ENCODE results near the gene OR2A7.
"Not testable (repeated sequence)": the region's sequence is repeated elsewhere in the genome, so short reads cannot be mapped to it uniquely, and the experiment has no call there.

The OR2A7 gene

DNA sequence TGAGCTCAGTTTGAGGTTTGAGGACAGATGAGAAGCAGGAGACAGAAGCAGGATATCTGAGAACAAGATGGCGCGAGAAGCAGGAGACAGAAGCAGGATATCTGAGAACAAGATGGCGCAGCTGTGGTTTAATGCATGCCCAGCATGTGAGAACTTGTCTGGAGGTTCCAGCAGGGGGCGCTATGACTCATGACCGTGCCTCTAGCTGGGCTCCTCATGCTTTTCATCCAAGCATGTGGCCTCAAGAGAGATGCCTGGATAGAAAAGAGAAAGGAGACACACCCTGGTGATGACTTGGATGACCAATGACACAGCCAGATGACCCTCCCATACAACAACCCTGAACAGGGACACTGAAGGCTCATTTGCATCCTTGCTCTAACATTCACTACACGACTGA is 15.4 kb upstream of the OR2A7 start:
- not testable (repeated sequence) for H3K4me1 Mint-ChIP-seq (ENCODE audit: low read depth); H3K27me3 Mint-ChIP-seq (ENCODE audit: low read depth); H3K4me3 Mint-ChIP-seq; H3K36me3 Mint-ChIP-seq (ENCODE audit: low read depth); H3K9me3 Mint-ChIP-seq; H3K27ac Mint-ChIP-seq

DNA sequence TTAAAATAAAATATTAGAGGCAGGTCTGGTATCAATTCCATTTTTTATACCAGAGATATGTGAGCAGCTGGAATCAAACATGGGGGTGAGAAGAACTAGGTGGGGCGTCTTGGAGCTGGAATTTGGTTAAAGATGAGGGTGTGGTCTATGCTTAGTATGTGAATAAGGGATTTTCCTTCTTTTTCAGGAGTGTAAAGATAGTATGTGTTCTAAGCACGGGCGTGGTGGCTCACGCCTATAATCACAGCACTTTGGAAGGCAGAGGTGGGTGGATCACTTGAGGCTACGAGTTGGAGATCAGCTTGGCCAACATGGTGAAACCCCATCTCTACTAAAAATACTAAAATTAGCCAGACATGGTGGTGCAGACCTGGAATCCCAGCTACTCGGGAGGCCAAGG is 10.7 kb upstream of the OR2A7 start:
- H3K4me1 Mint-ChIP-seq (ENCODE audit: low read depth); H3K27me3 Mint-ChIP-seq (ENCODE audit: low read depth); H3K27ac Mint-ChIP-seq; H3K36me3 Mint-ChIP-seq (ENCODE audit: low read depth); H3K9me3 Mint-ChIP-seq; H3K4me3 Mint-ChIP-seq: not testable (repeated sequence)

DNA sequence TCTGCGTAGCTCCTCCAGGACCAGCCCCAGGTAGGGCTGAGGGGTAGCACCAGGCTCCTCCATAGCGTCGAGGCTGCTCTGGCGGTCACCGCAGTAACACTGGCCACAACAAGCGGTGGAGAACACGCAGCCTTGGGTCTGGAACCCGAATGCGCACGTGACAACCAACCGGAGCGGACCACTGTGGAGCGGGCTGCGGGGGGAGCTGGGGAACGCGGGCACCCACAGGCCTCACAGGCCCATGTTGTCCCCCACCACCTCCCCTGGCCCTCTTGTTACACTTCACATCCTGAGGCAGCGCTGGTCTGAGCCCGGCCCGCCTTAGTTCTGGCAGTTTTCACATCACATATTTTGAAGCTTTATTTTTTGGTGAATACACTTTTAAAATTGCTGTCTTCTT is 4.6 kb upstream of the OR2A7 start, which contains the start of gene CTAGE8:
CTAGE8 (minus strand) TSS at position 101 of the 400 bp plus-strand sequence; CDS start at position 63, 38 bp downstream.
- not testable (repeated sequence) for H3K27me3 Mint-ChIP-seq (ENCODE audit: low read depth); H3K36me3 Mint-ChIP-seq (ENCODE audit: low read depth); H3K9me3 Mint-ChIP-seq; H3K27ac Mint-ChIP-seq; H3K4me1 Mint-ChIP-seq (ENCODE audit: low read depth); H3K4me3 Mint-ChIP-seq

DNA sequence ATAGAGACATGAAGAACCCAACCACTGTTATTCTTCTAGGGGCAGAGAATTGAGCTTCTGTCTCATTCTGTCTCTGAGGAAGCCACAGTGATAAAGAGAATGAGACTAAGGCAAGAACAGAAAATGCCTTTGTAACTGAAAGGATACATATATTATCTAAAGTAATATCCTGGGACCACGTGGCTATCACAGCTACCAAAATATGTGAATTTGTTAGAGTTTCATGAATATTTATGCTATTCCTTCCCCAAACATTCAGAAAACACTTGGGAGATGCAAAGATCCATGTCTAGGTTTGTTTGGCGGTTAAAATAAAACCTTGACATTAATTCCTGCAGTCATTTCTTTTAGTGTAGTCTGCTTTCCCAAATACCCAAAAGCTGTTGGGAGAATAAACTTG is 2.5 kb downstream of the OR2A7 start:
- not testable (repeated sequence) for H3K9me3 Mint-ChIP-seq; H3K27ac Mint-ChIP-seq; H3K4me3 Mint-ChIP-seq; H3K4me1 Mint-ChIP-seq (ENCODE audit: low read depth); H3K36me3 Mint-ChIP-seq (ENCODE audit: low read depth); H3K27me3 Mint-ChIP-seq (ENCODE audit: low read depth)

DNA sequence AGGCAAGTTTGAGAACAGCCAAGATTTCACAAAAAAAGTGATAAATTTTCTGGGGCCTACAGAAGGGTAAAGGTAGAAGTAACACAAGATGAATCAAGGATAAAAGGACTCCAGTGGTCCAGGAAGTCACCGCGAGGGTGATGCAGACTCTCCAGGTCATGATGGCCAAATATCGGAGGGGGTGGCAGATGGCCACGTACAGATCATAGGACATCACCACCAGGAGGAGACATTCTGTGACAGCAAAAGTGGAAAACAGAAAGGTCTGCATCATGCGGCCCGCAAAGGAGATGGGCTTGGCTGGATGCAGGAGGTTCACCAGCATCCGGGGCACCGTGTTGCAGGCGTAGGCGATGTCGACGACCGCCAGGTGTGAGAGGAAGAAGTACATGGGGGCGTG is 5.5 kb downstream of the OR2A7 start:
- not testable (repeated sequence) for H3K27ac Mint-ChIP-seq; H3K4me1 Mint-ChIP-seq (ENCODE audit: low read depth); H3K36me3 Mint-ChIP-seq (ENCODE audit: low read depth); H3K4me3 Mint-ChIP-seq; H3K27me3 Mint-ChIP-seq (ENCODE audit: low read depth); H3K9me3 Mint-ChIP-seq

DNA sequence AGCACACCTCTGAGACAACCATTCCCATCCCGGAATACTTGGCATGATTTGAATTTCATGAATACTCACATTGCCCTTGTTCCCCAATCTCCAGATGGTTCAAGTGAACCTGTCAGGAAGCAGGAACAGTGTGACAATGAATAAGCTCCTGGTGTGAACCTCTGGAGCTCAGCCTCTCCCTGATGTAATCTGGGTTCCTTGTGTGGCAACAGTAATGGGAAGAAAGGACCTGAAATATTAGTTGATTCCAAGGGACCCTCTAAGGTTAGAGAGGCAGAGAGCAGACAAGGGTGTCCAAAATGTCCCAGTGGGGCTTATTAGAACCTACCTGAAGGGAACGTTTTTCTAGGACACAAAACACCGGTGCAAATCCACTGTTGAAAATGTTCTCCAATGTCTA is 8.5 kb downstream of the OR2A7 start:
- H3K9me3 Mint-ChIP-seq = no peaks in the 10 kb centered on the region
- H3K36me3 Mint-ChIP-seq (ENCODE audit: low read depth) = no peaks in the 10 kb centered on the region
- H3K27ac Mint-ChIP-seq = no peak overlapping the region
- H3K4me3 Mint-ChIP-seq = no peak overlapping the region
- no peaks in the 10 kb centered on the region for H3K4me1 Mint-ChIP-seq (ENCODE audit: low read depth)
- no peaks in the 10 kb centered on the region for H3K27me3 Mint-ChIP-seq (ENCODE audit: low read depth)

DNA sequence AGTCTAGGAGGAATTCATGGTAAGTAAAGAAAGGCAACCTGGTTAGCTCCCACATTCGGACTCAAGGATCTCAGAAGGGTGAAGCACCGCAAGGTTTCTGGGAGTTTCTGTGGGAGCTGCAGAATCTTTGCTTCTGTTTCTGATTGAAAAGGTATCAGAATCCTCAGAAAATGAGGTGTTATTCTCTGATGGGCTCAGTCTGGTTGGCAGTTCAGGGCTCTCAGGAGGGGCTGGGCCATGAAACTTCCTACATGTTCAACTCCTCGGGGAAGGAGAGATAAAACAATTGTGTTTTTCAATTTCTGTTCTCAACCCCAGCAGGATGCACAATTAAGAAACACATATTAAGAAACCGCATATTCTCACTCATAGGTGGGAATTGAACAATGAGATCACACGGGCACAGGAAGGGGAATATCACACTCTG is 9.1 kb downstream of the OR2A7 start:
- Mint-ChIP-seq H3K27me3 (ENCODE audit: low read depth) (no peaks in the 10 kb centered on the region), H3K4me1 (ENCODE audit: low read depth) (no peaks in the 10 kb centered on the region), H3K36me3 (ENCODE audit: low read depth) (no peaks in the 10 kb centered on the region), H3K4me3 (no peak overlapping the region), H3K9me3 (no peaks in the 10 kb centered on the region), H3K27ac (no peak overlapping the region)

DNA sequence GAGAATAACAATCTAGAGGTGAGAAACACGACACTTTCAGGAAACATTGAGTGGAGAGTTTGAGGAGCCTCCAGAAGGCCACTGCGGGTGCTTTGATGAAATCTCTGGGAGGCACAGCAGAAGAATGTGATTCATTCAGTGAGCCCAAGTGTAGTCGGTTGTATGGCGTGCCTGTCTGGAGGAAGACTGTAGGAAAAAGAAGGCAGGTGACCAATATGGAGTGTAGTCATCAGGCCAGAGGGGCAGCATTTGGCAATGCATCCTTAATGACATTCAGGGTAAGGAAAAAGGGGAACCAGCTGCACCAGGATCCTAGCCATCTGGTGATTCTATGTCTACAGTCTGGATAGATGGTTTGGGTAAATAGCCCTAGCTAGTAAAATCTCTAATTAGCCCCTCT is 12.3 kb downstream of the OR2A7 start:
- H3K4me3 Mint-ChIP-seq; H3K36me3 Mint-ChIP-seq (ENCODE audit: low read depth): not testable (repeated sequence)

DNA sequence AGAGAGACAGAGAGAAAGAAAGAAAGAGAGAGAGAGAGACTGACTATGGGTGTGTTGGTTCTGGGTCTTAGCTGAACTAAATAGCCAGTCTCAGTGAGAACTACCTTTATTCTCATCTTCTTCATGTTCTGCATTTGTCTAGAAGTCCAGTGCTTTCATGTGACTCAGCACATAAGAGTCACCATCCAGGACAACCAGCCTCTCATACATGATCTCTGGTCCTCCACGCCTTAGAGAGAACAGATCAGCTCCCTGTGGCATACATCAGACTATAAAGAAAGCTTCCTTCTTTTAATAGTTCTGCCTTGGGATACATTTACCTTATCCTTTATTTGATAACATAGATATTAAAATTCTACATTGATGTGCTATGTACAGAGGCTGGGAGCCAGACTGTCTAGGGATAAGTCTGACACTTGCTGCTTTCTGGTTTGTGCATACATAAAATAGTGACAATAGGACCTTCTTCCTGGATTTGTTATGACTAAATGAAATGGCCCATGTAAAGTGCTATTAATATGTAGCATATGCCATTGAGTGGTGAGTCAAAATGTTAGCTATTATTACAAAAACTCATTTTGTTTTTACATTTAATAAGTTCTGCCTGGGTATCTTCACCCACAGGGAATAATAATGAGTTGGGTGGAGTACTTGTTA is 16.8 kb downstream of the OR2A7 start:
- not testable (repeated sequence) for H3K27ac Mint-ChIP-seq; H3K27me3 Mint-ChIP-seq (ENCODE audit: low read depth); H3K4me1 Mint-ChIP-seq (ENCODE audit: low read depth); H3K9me3 Mint-ChIP-seq; H3K4me3 Mint-ChIP-seq; H3K36me3 Mint-ChIP-seq (ENCODE audit: low read depth)

More for the DNA sequence above, 12.3 kb downstream of the OR2A7 start:
- H3K4me1 Mint-ChIP-seq (ENCODE audit: low read depth); H3K27me3 Mint-ChIP-seq (ENCODE audit: low read depth); H3K9me3 Mint-ChIP-seq; H3K27ac Mint-ChIP-seq: not testable (repeated sequence)

DNA sequence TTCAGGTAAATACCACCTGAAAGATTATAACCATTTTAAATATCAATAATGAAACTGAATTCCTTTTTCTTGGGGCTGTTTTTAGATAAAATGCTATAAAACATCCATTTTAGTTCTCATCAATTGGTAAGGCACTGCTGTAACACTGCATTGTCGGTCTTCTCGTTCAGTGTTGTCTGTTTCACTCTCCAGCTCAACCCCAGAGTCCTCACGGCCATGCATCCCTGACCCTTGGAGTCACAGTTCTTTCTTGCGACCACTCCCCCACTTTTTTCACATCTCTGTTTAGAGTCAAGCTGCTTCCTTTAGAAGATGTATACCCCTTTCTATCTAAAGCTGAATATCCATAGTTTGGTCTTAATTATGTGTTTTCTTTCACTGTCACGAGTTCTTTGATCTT is 17.6 kb downstream of the OR2A7 start:
- H3K27ac Mint-ChIP-seq; H3K4me3 Mint-ChIP-seq; H3K36me3 Mint-ChIP-seq (ENCODE audit: low read depth); H3K9me3 Mint-ChIP-seq; H3K27me3 Mint-ChIP-seq (ENCODE audit: low read depth); H3K4me1 Mint-ChIP-seq (ENCODE audit: low read depth): not testable (repeated sequence)

DNA sequence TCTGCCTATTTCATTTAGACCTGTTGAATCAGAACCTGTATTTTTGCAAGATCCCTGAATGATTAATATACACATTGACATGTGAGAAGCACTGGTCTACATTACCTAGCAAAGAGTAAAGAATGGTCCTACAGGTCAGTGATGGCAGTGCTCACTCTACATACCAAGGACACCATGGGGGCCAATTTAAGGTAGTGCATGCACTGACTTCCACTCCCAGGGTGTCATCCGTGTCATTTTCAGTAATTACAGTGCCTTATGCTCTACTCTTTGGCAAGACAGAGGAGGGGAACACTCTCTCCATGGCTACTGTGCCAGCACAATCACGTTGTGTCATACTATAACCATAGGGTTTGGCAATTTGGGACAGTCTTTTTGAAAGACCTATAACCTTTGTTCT is 19.2 kb downstream of the OR2A7 start:
- H3K4me3 Mint-ChIP-seq; H3K4me1 Mint-ChIP-seq (ENCODE audit: low read depth); H3K36me3 Mint-ChIP-seq (ENCODE audit: low read depth); H3K27ac Mint-ChIP-seq; H3K9me3 Mint-ChIP-seq; H3K27me3 Mint-ChIP-seq (ENCODE audit: low read depth): not testable (repeated sequence)

DNA sequence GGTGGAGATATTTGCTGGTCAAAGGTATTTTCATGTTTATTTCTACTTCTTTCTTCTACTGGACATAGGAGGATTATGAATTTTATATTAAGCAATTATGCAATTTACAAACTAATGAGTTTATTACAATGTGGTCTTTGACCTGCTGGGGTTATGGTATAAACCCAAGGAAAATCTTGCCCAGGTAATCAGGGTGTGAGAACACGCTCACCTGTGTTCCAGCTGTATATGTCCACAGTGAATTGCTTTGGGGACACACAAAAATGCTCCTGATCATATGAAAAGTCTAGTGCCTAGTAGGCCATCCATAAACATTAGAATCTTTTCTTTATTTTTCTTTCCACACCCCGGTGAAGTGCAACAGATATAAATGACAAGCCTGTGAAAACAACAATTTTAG is 25.2 kb downstream of the OR2A7 start, which contains the start of gene OR2A42:
OR2A42 (minus strand) TSS at position 241 of the 400 bp plus-strand sequence. CDS start 6,762 bp downstream, outside the sequence.
- H3K36me3 Mint-ChIP-seq (ENCODE audit: low read depth); H3K4me1 Mint-ChIP-seq (ENCODE audit: low read depth); H3K27ac Mint-ChIP-seq; H3K27me3 Mint-ChIP-seq (ENCODE audit: low read depth); H3K4me3 Mint-ChIP-seq; H3K9me3 Mint-ChIP-seq: not testable (repeated sequence)

DNA sequence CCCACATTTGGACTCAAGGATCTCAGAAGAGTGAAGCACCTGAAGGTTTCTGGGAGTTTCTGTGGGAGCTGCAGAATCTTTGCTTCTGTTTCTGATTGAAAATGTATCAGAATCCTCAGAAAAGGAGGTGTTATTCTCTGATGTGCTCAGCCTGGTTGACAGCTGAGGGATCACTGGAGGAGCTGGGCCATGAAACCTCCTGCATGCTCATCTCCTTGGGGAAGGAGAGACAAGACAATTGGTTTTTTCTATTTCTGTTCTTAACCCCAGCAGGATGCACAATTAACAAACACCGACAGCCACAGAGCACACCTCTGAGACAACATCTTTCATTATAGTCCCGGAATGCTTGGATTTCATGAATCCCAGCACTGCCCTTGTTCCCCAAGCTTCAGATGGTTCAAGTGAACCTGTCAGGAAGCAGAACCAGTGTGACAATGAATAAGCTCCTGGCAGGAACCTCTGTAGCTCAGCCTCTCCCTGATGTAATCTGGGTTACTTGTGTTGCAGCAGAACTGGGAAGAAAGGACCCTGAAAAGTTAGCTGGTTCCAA is 26.0 kb downstream of the OR2A7 start:
- H3K27me3 Mint-ChIP-seq (ENCODE audit: low read depth); H3K4me3 Mint-ChIP-seq; H3K9me3 Mint-ChIP-seq; H3K4me1 Mint-ChIP-seq (ENCODE audit: low read depth); H3K36me3 Mint-ChIP-seq (ENCODE audit: low read depth); H3K27ac Mint-ChIP-seq: not testable (repeated sequence)

DNA sequence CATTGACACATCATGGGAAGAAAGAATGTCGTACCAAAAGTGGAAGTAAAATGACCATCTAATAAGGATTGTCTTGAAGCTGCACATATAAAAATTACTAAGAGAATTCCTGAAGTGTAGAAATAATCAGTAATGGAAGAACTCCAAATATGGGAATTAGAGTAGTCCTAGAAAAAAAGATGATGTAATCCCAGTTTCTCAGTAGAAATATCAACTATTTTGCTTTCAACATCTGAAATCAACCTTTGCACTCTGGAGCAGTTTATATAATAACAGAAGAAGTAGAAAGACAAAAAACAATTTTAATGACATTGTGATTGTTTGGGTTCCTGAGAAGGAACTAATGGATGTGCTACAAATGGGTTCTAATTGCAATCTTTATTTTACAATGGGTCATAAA is 31.6 kb downstream of the OR2A7 start:
- not testable (repeated sequence) for H3K27ac Mint-ChIP-seq; H3K9me3 Mint-ChIP-seq; H3K27me3 Mint-ChIP-seq (ENCODE audit: low read depth); H3K36me3 Mint-ChIP-seq (ENCODE audit: low read depth); H3K4me1 Mint-ChIP-seq (ENCODE audit: low read depth); H3K4me3 Mint-ChIP-seq

DNA sequence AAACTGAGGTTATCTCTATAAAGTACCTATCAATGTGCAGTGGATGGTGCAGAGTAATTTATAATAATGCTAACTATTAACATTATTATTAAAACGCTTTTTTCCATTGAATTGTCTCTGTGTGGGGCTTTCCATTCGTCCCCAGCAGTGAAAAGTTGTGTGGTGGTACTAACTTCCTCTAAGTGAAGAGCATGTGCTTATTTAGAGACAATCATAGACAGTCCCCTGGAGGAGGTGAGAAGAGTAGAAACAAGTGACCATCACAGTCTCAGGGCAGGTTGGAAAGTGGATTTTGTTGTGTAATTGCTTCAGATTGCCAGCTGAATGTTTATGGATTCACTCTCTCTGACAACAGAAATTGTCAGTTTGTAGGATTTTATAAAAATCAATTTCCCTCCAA is 33.6 kb downstream of the OR2A7 start:
- not testable (repeated sequence) for H3K4me1 Mint-ChIP-seq (ENCODE audit: low read depth); H3K27me3 Mint-ChIP-seq (ENCODE audit: low read depth); H3K27ac Mint-ChIP-seq; H3K4me3 Mint-ChIP-seq; H3K9me3 Mint-ChIP-seq; H3K36me3 Mint-ChIP-seq (ENCODE audit: low read depth)

DNA sequence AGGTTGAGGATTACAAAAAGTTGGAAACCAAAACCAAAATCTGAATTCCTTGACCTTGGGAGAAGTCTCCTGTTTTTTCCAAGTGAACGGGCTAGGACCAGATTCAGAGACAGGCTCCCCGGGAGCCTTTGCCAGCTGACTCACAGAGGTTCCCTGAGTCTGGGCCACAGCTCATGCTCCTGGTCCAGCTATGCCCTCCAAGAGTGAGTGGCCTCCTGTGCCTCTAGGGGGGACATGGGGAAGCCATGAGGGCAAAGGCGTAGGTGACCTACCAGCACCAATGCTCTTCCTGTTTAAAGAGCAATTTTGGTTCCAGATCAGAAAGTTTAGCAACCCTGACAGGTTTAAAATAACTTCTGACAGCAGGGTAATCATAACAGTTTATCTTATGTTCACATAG is 35.8 kb downstream of the OR2A7 start:
- not testable (repeated sequence) for H3K9me3 Mint-ChIP-seq; H3K36me3 Mint-ChIP-seq (ENCODE audit: low read depth); H3K27ac Mint-ChIP-seq; H3K27me3 Mint-ChIP-seq (ENCODE audit: low read depth); H3K4me1 Mint-ChIP-seq (ENCODE audit: low read depth); H3K4me3 Mint-ChIP-seq
